ENCODE measurements around the gene C4orf50.
A peak's percentile ranks its signal among the peaks of the same experiment; 100 is the strongest.
"Not testable (repeated sequence)": the region's sequence is repeated elsewhere in the genome, so short reads cannot be mapped to it uniquely, and the experiment has no call there.

The C4orf50 gene

DNA sequence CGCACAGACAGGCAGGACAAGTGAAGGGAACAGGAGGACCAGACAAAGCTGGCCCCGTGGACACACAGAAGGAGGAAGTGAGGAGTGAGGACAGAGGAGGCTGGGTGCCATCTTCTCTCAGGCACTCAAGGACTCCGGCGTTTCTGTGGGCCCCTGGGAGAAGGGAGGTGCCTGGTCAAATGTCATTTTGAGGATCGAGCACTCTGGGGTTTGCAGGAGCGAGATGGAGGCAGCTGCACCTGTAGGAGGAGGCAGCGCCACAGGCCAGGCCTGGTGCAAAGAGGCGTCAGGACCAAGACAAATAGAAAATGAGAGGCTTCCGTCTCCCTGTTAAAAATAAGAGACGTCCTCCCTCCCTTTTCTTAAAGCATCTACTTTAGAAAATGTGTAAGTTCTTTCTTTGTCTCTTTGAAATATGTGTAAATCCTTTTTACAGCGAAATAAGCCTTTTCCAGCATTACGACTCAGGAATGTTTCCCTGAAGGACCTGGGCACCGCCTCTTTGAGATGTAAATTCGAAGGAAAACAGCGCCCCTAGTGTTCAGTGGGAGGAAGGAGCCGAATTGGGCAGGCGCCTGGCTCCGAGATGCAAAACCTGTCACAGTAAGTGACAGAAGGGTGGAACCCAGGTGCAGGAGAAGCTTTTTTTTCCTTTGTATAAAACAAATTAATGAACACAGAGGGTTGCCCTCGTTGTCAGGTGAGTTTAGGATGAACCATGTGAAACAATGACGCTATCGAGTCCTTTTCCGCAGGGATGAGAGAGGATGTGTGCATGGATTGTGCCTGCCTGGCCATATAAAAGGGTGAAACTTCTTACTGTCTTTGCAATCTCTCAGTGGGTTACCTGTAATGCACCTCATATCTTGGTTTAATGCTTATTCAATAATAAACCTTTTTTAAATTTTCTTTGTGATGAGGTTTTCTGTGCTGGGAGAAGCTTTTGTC, 1.4 kb upstream of the C4orf50 start:
- no peak for FAIRE-seq

DNA sequence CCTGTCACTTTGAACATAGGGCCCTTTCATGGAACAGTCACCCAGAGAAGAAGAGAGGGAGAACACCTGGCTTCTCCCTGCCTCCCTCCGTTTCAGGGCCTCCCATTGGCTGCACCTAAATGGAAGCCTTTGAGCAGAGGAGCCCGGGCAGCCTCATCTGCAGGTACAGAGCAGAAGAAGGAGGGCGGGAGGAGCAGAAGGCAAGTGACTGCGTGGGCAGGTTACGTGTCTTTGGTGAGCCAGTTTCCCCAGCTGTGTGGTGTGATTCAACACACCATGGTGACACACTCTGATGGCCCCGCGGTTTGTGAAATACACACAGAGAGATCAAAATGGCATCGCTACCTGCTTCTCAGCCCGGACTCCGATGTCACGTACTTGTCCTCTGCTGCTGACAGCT, 431 bp downstream of the C4orf50 start:
- DNase-seq (ENCODE audit: insufficient read length, low spot score) (no peak), FAIRE-seq (no peak)

More for the DNA sequence above, 1.4 kb upstream of the C4orf50 start:
- peak; percentile 65 for DNase-seq (ENCODE audit: insufficient read length, low spot score)

DNA sequence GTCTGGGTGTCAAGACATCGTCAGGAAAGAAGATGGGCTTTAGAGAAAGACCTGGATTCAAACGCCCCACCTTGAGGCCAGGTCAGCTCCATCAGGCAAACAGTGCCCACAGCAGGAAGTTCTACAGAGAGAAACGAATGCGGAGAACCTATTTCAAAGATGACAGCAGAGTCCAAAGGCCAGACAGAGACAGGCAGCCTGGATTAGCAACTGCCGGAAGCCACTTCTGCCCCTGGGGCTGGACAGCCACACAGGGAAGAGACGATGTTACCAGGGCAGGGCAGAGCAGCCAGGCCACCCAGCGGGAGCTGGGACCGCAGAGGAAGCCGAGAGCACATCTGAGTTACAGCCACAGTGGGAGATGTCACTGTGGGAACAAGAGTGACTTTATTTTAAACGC, 1.2 kb downstream of the C4orf50 start:
- no peak for FAIRE-seq
- DNase-seq (ENCODE audit: insufficient read length, low spot score) = no peak

DNA sequence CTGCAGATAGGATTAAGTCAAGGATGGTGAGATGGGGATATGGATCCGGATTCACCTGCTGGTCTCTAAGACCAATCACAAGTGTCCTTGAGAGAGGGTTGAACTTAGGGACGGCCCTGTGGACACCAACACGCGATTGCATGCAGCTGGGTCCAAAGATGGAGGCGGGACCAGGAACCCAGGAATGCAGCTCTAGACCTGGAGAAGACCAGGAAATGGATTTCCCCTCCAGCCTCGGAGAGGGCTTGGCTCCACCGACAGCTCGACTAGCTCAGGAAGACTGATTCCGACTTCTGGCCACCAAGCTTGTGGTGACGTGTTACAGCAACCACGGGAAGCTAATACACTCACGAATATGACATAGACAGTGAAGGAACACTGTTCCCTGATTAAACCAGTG, 4.7 kb downstream of the C4orf50 start:
- FAIRE-seq (no peak), DNase-seq (ENCODE audit: insufficient read length, low spot score) (no peak)

DNA sequence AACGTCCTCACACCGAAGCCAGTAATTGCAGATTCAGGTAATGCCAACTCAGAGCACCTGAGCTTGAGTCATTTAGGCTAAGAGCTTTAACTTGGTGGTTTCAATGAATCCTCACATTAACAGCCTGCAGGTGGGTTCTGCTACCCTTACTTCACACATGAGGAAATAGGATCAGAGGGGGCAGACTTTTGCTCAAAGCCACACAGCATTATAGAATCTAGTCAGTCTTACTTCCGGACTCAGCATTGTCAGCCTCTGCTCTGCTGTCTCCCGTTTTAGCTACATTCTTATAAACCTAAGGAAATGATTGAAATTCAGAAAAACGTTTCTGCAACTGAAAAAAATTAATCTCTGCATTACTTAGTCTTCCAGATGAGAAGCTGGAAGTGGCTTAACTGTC, 6.0 kb downstream of the C4orf50 start:
- DNase-seq (ENCODE audit: insufficient read length, low spot score) = no peak
- no peak for FAIRE-seq

DNA sequence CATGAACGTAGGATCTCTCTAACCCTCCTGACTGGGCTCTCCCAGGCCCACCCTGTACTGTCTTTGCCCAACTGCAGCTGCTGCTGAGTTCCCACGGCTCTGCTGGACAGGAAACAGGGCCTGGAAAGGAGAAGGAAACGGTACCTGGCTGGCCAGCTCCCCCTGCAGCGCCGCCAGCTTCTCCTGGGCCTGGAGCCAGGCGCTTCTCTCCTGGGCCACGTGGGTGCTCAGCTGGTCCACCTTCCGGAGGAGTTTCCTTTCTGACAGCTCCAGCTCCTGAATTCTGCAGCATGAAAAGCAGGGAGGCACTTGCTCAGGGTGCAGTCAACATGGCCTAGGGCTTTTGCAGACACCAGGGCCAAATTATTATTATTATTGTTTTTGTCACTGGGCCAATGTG, 6.5 kb downstream of the C4orf50 start:
- no peak for FAIRE-seq
- no peak for DNase-seq (ENCODE audit: insufficient read length, low spot score)

DNA sequence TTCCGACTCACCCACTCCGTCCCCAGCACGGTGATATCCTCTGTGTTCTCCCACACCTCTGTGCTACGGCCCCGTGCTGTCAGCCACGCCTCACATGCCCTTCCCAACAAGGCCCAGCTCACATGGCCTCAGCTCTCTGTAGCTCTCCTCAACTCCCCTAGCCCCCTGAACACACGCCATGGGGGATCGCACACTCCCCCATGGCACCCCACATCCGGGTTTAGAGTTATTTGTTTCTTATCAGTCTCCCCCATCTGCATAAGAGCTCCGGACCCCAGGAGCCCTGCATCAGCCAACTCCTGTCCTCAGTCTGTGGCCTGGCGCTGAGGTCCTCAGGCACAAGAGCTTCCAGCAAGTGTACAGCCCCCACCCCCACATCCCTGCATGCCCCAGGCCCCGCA, 7.0 kb downstream of the C4orf50 start:
- DNase-seq (ENCODE audit: insufficient read length, low spot score) (no peak), FAIRE-seq (no peak)

DNA sequence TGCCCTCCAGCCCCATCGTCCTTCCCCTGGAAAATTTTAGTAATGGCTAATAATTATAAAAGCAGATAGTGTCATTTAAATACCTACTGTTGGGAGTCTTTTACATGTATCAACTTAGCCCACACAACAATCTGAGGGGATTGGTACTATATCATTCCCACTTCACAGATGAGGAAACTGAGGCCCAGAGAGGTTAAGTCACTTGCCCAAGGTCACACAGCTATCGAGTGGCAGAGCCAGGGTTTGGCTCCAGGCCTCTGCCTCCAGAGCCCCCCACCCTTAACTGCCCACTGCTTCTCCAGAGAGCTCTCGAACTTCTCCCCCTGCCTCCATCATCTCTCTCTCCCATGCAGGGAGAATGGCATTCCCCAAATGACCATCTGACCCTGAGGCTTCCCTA, 7.4 kb downstream of the C4orf50 start:
- DNase-seq (ENCODE audit: insufficient read length, low spot score) = no peak
- no peak for FAIRE-seq

DNA sequence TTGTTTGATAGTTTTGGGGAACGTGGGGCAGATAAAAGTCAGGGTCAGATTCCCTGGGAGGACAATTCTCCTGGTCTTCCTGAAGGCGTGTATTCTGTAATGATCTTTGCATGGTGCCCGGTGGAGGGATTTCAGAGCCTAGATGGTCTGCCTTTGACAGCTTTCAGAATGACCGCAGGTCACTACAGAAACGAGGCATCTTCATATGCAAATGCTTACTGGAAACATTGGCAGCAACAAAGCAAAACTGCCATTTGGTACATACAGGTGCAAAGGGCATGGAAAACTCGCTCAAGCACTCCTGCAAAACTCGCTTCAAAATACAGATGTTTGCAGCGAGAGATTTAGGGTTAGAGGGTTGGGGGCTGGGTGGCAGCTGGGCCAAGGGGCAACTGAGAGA, 8.8 kb downstream of the C4orf50 start:
- FAIRE-seq (no peak), DNase-seq (ENCODE audit: insufficient read length, low spot score) (no peak)

DNA sequence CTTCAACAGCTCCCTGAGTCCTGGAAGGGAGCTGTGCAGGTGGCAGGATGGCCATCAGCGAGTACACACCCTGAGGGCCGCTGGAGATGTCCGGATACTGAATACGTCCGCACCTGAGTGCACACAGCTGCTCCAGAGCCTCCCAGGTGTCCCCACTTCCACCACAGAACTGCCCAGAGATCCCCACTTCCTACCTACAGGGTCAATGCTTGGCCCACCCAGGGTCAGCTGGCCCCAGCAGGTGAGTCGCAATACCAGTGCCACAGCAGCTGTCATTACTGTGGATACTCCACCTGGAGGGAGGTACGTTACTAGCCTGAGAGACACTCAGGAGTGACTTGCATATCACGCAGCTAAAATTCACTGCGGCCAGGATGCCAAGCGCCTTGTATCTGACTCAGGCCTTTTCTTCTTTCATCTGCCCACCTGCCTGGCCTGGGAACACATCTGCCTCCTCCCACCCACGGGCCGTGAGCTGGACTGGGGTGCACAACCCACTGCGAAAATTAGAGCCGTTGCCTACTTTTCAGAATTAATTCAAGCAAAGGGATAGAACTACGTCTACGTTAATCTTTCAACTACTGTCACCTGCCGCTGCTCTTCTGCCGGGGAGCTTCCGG, 9.4 kb downstream of the C4orf50 start:
- FAIRE-seq (no peak), DNase-seq (ENCODE audit: insufficient read length, low spot score) (no peak)

DNA sequence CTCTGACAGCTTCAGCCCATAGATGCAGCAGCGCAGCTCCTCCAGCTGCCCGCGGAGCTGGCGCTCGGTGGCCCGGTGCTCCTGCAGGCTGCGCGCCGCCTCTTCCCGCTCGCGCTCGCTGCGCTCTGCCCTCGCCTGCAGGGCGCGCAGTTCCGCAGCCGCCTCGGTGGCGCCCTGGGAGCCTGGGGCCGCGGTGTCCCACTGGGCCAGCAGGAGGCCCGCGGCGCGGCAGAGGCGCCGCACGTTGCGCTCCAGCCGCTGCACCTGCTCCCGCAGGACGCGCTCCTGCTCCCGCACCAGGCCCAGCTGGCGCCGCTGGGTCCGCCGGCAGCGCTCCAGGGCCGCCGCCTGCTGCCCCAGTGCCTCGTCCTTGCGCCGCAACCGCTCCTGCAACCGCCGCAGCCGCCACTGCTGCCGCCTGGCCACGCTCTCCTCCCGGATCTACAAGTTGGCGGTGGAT, 10.1 kb downstream of the C4orf50 start:
- no peak for FAIRE-seq
- DNase-seq (ENCODE audit: insufficient read length, low spot score) = no peak

DNA sequence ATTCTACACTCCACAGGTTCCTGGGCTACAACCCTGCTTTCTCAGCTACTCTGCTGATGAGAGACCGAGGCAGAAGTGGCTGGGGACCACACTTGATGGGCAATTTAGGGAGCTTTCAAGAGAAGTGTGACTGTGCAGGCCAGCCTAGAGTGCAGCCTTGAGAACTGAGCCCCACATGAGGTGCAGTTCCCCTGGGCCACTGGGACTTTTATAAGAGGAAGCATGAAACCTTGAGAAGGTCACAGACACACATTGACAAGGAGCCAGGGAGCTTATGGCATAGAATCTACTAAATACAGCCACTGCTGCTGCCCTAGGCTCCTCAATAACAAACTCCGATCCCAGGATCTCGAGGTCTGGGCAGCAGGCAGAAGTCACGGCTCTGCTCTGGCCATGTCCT, 13.1 kb downstream of the C4orf50 start:
- no peak for FAIRE-seq
- no peak for DNase-seq (ENCODE audit: insufficient read length, low spot score)

DNA sequence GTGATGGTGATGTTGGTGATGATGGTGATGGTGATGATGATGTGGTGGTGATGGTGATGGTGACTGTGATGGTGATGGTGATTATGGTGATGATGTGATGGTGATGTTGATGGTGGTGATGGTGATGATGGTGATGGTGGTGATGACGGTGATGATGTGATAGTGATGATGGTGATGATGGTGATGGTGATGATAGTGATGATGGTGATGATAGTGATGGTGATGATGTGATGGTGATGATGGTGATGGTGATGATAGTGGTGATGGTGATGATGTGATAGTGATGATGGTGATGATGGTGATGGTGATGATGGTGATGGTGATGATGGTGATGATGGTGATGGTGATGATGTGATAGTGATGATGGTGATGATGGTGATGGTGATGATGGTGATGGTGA, 14.7 kb downstream of the C4orf50 start:
- not testable (repeated sequence) for FAIRE-seq; DNase-seq (ENCODE audit: insufficient read length, low spot score)

DNA sequence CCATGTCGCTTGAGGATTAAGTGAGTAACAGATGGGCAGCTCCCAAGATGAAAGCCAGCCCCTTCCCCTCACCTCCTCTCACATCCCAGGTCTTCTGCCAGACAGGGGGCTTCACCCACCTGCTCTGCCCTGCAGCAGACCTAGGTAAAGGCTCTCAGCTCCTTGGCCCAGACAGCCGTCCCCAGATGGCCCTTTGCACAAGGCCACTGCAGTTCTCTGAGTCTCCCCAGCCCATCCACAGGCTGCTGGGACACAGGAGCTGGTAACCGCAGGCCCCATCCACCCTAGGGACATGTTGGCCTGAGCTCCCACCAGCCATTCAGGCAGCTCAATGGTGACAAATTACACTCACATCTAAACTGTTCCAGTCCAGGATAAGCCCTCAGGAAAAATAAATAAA, 15.3 kb downstream of the C4orf50 start:
- DNase-seq (ENCODE audit: insufficient read length, low spot score) (no peak), FAIRE-seq (no peak)

DNA sequence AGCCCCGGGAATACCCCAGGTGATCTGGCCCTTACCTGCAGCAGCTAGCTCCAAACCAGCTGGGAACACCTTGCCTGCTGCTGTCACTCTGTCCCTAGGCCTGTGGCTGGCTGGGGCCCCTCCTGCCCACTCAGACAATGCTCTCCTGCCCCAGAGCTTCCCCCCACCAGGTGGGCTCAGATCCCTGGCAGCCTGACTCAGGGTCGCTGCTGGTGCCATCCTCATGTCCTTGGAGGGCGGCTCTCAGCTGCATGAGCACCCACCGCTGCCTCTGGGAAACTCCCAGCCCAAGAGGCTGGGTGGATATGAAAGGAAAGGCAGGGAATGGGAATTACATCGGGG, 15.8 kb downstream of the C4orf50 start:
- no peak for FAIRE-seq
- no peak for DNase-seq (ENCODE audit: insufficient read length, low spot score)

DNA sequence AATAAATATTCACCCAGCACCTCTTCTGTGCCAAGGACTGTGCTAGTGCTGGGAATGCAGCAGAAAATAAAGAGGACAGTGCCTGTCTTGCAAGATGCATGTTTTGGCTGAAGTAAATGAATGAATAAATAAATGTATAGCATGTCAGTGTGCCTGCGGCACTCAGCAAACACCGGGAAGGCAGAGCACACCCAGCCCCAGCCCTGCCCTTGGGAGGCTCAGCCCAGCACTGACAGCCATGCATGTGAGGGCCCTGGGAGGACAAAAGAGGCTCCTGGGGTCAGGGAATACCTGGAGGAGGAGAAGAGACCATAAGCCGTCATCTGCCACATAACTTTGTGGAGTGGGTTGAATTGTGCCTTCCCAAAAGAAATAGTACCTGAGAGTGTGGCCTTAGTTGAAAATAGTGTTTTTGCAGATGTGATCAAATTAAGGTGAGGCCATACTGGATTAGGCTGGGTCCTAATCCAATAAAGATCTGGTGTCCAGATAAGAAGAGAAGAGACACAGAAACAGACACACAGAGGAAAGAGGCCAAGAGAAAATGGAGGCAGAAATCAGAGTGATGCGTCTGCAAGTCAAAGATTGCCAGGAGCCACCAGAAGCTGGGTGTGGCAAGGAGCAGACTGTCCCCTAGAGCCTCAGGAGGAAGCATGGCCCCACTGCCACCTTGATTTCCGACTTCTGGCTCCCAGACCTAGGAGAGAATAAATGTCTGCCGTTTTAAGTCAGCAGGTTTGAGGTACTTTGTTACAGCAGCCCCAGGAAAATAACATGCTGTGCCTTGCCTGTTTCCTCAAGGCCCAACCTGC, 16.3 kb downstream of the C4orf50 start:
- DNase-seq (ENCODE audit: insufficient read length, low spot score) = no peak
- FAIRE-seq = no peak

DNA sequence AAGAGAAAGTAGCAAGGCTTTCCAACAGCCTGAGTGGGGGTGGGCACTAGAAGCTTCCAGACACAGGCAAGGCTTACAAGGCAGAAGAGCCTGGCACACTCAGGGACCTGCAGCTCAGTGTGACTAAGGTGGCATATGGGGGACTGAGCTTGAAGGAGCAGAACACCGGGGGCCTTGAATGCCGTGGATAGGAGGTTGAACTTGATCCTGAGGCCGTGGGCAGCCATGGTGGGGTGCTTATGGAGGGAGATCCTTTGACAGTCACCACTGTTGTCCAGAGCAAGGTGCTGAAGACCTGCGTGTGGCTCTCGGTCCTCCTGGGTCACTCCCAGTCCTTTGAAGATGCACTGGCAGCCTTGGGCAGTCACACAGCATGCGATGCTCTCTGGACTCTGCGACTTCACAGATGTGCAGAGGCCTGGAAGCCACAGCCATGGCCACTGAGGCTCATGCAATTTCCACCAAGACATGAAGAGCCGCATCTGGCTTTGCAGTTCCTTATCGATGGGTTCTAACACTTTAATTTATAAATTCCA, 18.3 kb downstream of the C4orf50 start:
- no peak for FAIRE-seq
- no peak for DNase-seq (ENCODE audit: insufficient read length, low spot score)

DNA sequence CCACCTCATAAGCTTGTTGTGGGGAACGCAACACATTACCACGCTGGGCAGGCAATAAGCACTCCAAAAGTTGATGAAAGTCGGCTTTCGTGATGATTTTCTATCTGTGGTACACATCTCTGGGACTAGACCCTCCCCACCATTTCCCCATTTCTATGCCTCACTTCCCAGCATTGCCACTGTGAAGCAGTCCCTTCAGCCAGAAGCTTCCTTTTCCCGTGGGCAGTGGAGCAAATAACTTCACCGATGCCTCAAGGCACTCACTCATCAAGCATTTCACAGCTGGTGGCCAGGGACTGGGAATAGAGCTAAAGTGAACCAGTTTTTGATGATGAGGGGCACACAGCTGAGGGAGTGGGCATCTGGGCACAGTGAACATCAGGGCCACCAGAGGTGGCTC, 18.9 kb downstream of the C4orf50 start:
- DNase-seq (ENCODE audit: insufficient read length, low spot score) (no peak), FAIRE-seq (no peak)

DNA sequence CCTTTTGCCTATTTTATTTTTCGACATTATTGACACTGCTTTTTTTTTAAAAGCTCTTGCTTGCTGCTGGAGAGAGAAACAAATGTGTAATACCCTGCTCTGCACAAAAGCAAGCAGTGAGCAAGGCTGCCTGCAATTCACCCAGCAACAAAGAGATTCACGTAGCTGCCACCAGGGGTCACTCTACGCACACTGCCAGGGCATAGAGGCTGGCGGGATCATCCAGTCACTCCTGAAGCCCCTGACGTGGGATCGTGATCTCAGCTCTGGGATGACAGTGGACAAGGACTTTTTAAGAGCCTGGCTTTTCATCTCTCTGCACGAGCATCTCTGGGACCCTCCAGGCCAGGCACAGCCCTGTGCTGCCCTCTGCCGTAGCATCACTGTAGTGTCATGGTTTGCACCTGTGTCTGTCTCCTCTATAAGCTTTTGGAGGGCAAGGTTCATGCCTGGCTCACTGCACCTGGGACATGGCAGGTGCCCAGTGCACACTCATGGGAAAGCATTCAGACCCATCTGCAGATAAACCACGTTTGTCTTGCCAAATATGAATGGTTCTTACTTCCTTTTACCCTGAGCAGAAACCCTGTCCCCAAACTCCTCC, 19.8 kb downstream of the C4orf50 start:
- DNase-seq (ENCODE audit: insufficient read length, low spot score) = peak; percentile 77
- FAIRE-seq = peak; percentile 49

DNA sequence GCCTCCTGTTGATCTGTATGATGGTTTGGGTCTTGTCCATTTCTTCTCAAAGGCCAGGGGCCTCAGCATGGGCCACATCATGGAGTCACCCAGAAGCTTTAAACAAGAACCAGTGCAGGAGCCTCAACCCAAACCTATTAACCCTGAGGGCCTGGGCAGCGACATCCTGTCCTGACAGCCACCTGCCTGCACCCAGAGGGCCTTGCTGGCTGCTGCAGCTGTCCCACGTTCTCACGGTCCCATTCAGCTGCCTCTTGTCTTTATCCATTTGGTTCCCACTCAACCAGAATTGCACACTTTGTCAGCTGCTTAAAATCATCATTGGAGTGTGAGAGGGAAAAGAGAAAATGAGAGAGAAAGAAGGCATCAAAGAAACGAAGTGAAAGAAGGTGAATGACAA, 21.6 kb downstream of the C4orf50 start:
- FAIRE-seq (no peak), DNase-seq (ENCODE audit: insufficient read length, low spot score) (no peak)

Data from HTR-8/SVneo (cell line).